ENCODE measurements around the gene GPR78.

Gene GPR78

GRCh38 chr4:8585721-8586212, 5.6 kb downstream of the GPR78 start:
- no peak for DNase-seq (ENCODE audit: low read depth in 2 of 2, low spot score in 1 of 2)

DNA sequence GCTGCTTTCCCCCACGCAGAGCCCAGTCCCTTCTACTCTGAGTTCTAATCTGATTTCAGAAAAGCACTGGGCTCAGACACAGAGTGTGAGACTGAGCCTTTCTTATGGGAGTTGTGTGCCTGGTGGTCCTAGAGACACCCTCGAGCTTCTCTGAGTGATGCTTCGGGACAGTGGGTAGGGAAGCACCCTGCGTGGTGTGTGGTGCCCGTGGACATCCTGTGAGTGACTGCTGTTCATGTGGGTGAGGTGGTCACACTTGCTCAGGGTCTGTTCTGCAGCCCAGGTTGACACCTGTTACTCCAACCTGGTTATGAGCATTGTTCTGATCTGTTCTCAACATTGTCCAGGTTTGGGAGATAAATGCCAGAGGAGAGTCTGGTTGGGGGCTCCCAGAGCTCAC, 6.1 kb downstream of the GPR78 start:
- DNase-seq (ENCODE audit: low read depth in 2 of 2, low spot score in 1 of 2): no peak

DNA sequence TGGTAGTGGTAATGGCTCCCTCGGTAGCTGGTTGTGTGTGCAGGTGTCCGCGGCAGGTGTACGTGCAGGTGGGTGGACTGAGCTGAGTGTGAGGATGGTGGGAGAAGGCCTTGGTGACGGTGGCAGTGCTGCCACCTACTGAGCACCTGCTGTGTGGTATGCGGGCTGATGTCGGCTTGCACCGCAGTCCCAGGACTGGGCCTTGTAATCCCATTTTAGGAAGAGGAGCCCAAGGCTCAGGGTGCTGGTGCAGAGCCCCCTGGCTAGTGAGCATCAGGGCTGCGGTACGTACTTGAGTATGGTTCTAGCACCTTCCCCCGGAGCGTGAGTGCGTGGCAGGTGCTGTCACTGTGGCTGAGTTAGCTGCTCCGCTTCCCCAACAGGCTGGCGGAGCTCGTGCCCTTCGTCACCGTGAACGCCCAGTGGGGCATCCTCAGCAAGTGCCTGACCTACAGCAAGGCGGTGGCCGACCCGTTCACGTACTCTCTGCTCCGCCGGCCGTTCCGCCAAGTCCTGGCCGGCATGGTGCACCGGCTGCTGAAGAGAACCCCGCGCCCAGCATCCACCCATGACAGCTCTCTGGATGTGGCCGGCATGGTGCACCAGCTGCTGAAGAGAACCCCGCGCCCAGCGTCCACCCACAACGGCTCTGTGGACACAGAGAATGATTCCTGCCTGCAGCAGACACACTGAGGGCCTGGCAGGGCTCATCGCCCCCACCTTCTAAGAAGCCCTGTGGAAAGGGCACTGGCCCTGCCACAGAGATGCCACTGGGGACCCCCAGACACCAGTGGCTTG, 6.7 kb downstream of the GPR78 start:
- DNase-seq (ENCODE audit: low read depth in 2 of 2, low spot score in 1 of 2): no peak

- no peak for DNase-seq (ENCODE audit: low read depth in 2 of 2, low spot score in 1 of 2)
Observed at GRCh38 chr4:8587469-8588195, 7.4 kb downstream of the GPR78 start.

- no peak for DNase-seq (ENCODE audit: low read depth in 2 of 2, low spot score in 1 of 2)
Observed at GRCh38 chr4:8588196-8588470, 7.9 kb downstream of the GPR78 start.

DNA sequence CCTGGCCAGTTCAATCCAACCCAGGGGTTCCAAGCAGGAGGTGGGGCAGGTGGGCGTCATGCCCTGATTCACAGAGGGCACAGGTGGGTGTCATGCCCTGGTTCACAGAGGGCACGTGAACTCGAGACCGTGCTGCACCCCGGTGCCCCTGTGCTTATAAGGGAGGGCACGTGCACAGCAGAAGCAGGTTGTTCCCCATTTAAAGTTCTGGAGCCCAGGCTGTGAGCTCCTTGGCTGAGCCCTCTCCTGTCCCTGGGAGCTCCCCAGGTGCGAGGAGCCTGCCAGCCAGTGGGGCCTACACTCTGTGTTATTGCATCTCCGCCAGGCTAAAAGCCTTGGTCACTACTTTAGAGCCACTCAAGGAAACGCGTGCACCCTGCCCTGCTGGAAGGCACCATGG, 9.1 kb downstream of the GPR78 start:
- no peak for DNase-seq (ENCODE audit: low read depth in 2 of 2, low spot score in 1 of 2)

DNA sequence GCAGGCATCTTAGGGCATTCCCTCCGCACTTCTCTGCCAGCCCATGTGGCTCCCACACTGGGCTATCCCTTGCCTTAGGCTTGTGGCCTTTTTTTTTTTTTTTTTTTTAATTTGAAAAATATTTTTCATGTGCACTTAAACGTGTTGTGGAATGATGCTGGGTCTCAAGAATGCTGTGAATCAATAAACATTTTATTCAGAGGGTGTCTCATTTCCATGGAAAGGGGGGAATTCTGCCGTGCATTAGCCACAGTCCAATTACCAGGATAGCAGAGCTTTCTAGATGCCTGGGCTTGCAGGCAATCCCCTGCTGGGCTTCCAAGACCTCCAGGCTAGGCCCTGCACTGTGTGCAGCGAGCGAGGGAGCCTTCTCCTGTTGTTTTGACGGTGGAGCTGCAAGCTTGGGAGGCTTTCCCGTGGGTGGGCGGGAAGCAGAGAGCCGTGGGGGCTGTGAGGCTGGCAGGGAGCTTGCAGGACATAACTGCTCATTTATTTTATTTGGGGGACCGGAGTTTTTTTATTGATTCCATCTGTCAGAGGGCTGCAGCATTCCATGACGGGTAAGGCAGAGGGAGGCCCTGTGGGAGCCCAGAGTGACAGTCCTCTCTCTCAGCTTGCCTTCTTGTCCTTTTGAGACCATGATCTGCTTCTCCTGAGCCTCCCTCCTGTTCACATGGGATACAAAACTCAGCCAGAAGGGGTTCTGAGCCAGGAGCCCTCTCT, 9.8 kb downstream of the GPR78 start:
- DNase-seq (ENCODE audit: low read depth in 2 of 2, low spot score in 1 of 2): no peak

- no peak for DNase-seq (ENCODE audit: low read depth in 2 of 2, low spot score in 1 of 2)
Observed at GRCh38 chr4:8590546-8590880, 10.3 kb downstream of the GPR78 start.

DNA sequence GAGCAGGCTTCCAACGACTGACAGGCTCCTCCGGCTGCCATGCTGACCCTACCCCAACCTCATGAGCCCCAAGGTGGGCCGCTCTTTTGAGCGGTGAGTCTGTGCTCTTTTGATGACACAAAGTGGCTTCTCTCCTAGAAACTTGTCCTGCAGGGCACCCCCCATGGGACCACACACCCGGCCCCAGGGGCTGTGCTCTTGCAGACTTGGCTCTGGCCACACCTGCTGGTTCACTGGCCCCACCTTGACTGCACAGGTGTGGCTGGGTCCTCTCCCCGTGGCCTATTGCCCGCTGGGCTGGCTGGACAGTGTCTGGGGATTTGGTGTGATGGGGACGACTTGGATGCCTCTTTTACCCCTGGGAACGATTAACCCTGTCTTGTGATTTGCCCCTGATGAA, 10.9 kb downstream of the GPR78 start:
- no peak for DNase-seq (ENCODE audit: low read depth in 2 of 2, low spot score in 1 of 2)

DNA sequence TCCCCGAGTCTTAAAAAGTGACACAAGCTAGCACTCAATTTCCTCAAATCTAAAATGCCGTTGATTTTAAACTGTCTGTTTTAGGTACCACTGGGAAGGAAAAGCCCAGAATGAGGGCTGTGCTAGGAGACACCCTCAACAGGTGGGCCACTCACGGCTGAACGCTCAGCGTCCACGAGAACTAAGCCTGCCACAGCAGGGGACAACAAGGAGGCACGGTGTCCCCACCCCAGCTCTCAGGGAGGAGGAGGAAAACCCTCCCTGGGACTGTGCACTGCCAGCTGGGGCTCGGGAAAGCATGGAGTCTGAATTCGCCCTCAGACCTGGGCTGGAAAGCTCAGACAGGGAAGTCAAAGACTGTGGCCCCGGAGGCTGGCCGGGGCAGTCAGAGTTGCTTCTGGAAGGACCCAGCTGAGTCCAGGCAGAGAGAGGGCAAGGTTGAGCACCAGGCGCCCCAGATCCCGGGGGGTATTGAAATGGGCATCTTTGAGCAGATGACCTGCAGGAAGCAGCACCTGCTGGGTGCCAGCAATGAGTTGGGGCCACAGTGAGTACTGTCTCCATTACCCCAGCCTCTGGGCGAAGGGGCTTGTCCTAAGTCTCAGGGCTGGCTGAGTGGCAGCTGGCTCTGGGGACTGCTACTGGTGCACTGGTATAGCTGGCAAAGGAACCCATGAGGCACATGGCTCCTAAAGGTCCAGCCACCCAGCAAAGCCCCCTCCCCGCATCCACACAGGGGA, 11.6 kb downstream of the GPR78 start:
- no peak for DNase-seq (ENCODE audit: low read depth in 2 of 2, low spot score in 1 of 2)

GRCh38 chr4:8592366-8593263, 12.4 kb downstream of the GPR78 start, which contains the start of gene CPZ:
TSS of gene CPZ (plus strand) at chr4:8592765. CDS start at chr4:8592834, 69 bp downstream.
- DNase-seq (ENCODE audit: low read depth in 2 of 2, low spot score in 1 of 2): no peak

- no peak for DNase-seq (ENCODE audit: low read depth in 2 of 2, low spot score in 1 of 2)
Observed at GRCh38 chr4:8593264-8594096, 13.3 kb downstream of the GPR78 start.

GRCh38 chr4:8594097-8595038, 14.2 kb downstream of the GPR78 start:
- no peak for DNase-seq (ENCODE audit: low read depth in 2 of 2, low spot score in 1 of 2)

DNA sequence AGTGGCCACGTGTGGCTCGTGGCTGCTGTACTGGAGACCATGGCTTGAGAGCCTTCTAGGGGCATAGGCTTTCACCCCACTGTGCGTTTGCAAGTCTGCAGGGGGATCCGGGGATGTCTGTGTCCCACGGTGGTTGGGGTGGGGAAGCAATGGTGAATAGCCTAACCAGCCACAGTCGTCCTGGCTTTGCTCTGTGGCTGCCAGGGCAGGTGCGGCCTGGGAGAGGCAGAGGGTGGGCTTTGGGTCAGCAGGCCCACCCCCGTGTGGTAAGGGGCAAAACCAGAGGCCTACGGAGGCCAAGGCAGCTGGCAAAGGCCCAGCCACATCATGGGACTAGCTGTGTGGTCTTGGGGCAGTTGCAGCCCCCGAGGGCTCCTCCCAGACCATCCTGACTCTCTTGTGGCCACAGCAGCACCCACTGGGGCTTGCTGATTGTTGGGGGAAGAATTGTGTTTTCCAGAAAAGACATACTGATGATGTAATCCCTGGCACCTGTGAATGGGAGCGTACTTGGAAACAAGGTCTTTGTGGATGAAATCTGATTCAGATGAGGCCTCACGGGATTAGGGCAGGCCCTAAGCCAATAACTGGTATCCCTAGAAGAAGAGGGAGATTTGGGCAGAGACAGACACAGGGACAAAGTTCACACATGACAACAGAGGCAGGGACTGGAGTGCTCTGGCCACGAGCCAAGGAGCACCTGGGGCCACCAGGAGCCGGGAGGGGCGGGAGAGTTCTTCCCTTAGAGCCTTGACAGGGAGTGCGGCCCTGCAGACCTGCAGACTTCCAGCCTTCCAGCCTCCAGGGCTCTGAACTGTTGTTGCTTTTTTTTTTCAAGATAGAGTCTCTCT, 15.3 kb downstream of the GPR78 start:
- no peak for DNase-seq (ENCODE audit: low read depth in 2 of 2, low spot score in 1 of 2)

GRCh38 chr4:8596891-8597290, 16.7 kb downstream of the GPR78 start:
- DNase-seq (ENCODE audit: low read depth in 2 of 2, low spot score in 1 of 2): no peak

- DNase-seq (ENCODE audit: low read depth in 2 of 2, low spot score in 1 of 2): no peak
Observed at GRCh38 chr4:8597319-8597718, 17.1 kb downstream of the GPR78 start.

- DNase-seq (ENCODE audit: low read depth in 2 of 2, low spot score in 1 of 2): no peak
Observed at GRCh38 chr4:8597791-8598190, 17.6 kb downstream of the GPR78 start.
